Measurements from ENCODE around the gene COX19. TPM values are rescaled to one million over a fixed set of nuclear protein-coding genes. Genes with fewer than 3 reads are reported as not detected.
A peak's percentile ranks its signal among the peaks of the same experiment; 100 is the strongest.

Gene COX19
- total RNA-seq, 1 experiment from 2014 or later = 37.4 TPM

DNA sequence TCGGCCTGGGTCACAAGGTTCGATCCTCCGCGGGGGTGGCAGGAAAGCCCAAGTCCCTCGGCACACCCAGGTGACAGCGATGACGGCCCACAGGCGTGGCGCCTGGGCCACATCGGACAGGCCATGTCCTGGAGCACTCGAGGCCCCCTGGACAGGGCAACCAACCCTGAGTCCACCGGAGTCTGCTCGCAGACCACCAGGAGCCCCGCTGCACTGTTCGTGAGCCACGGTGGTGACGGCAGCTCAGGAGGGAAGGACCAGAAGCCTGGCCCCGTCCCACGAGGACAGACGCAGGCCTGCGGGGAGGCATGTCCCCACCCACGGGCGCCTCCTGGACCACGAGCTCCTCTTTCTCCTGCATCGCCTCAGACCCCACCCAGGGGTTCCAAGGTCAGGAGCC lies 46.6 kb upstream of the COX19 start:
- TF ChIP-seq, protein P1, sequence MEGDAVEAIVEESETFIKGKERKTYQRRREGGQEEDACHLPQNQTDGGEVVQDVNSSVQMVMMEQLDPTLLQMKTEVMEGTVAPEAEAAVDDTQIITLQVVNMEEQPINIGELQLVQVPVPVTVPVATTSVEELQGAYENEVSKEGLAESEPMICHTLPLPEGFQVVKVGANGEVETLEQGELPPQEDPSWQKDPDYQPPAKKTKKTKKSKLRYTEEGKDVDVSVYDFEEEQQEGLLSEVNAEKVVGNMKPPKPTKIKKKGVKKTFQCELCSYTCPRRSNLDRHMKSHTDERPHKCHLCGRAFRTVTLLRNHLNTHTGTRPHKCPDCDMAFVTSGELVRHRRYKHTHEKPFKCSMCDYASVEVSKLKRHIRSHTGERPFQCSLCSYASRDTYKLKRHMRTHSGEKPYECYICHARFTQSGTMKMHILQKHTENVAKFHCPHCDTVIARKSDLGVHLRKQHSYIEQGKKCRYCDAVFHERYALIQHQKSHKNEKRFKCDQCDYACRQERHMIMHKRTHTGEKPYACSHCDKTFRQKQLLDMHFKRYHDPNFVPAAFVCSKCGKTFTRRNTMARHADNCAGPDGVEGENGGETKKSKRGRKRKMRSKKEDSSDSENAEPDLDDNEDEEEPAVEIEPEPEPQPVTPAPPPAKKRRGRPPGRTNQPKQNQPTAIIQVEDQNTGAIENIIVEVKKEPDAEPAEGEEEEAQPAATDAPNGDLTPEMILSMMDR (IDR thresholded peaks at IDR 0.05; ENCODE audit: unreplicated experiment) = no peak
- no TSS peak for BruUV-seq (replicated peaks)
- no peak for DNase-seq
- Mint-ChIP-seq H3K27ac (ENCODE audit: unreplicated experiment) (no peak overlapping the region), H3K4me3 (ENCODE audit: low read depth, unreplicated experiment) (no peak overlapping the region), H3K4me1 (ENCODE audit: low read depth, unreplicated experiment) (peaks cover 7% of the 10 kb centered on the region), H3K27me3 (ENCODE audit: unreplicated experiment) (no peaks in the 10 kb centered on the region), H3K9me3 (ENCODE audit: low read depth, unreplicated experiment) (no peaks in the 10 kb centered on the region), H3K36me3 (ENCODE audit: insufficient read depth, unreplicated experiment) (peaks cover 76% of the 10 kb centered on the region)
- intact Hi-C loops (cut with micrococcal nuclease; ENCODE audit: unreplicated experiment) = no loop called here
- CTCF ChIA-PET = no interaction called here

DNA sequence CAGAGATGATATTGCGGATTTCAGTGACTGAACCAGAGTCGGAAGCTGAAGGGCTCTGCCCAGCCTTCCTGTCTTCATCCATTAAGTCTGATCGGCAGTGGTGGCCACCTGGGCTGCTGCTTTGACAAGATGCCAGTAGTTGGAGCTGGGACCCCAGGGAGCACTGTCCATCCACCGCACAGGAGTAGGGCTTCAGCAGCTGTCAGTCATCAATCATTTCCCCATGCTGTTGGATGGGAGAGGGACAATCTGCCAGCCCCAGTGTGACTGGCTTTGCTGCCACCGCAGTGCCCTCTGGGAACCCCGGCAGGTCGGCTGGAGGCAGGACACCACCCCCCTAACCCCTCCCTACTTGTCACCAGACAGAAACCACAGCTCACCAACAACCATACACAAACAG lies 46.0 kb upstream of the COX19 start:
- Mint-ChIP-seq H3K27ac (ENCODE audit: unreplicated experiment) (no peak overlapping the region), H3K4me1 (ENCODE audit: low read depth, unreplicated experiment) (peaks cover 4% of the 10 kb centered on the region), H3K4me3 (ENCODE audit: low read depth, unreplicated experiment) (no peak overlapping the region), H3K27me3 (ENCODE audit: unreplicated experiment) (no peaks in the 10 kb centered on the region), H3K36me3 (ENCODE audit: insufficient read depth, unreplicated experiment) (peaks cover 72% of the 10 kb centered on the region), H3K9me3 (ENCODE audit: low read depth, unreplicated experiment) (no peaks in the 10 kb centered on the region)
- TF ChIP-seq, protein P1 (IDR thresholded peaks at IDR 0.05; ENCODE audit: unreplicated experiment) = no peak
- BruUV-seq (replicated peaks) = no TSS peak
- DNase-seq = no peak
- intact Hi-C loops (cut with micrococcal nuclease; ENCODE audit: unreplicated experiment) = no loop called here
- CTCF ChIA-PET = no interaction called here

DNA sequence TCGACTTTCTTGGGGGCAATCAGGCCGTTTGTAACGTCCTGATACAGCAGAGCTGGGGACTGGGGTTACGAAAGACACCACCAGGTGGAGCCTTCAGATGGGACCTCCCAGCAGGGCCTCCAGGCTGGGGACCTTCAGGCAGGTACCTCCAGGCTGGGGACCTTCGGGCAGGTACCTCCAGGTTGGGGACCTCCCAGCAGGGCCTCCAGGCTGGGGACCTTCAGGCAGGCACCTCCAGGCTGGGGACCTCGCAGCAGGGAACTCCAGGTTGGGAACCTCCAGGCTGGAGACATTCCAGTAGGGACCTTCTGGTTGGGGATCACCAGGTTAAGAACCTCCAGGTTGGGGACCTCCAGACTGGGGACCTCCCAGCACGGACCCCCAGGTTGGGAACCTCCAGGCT lies 45.5 kb upstream of the COX19 start:
- CTCF ChIA-PET = no interaction called here
- H3K4me3 Mint-ChIP-seq (ENCODE audit: low read depth, unreplicated experiment) = no peak overlapping the region
- H3K9me3 Mint-ChIP-seq (ENCODE audit: low read depth, unreplicated experiment) = no peaks in the 10 kb centered on the region
- no TSS peak for BruUV-seq (replicated peaks)
- H3K36me3 Mint-ChIP-seq (ENCODE audit: insufficient read depth, unreplicated experiment) = peaks cover 67% of the 10 kb centered on the region
- no peak overlapping the region for H3K27ac Mint-ChIP-seq (ENCODE audit: unreplicated experiment)
- TF ChIP-seq, protein P1 (IDR thresholded peaks at IDR 0.05; ENCODE audit: unreplicated experiment) = no peak
- no peaks in the 10 kb centered on the region for H3K4me1 Mint-ChIP-seq (ENCODE audit: low read depth, unreplicated experiment)
- intact Hi-C loops (cut with micrococcal nuclease; ENCODE audit: unreplicated experiment) = no loop called here
- no peak for DNase-seq
- H3K27me3 Mint-ChIP-seq (ENCODE audit: unreplicated experiment) = no peaks in the 10 kb centered on the region

DNA sequence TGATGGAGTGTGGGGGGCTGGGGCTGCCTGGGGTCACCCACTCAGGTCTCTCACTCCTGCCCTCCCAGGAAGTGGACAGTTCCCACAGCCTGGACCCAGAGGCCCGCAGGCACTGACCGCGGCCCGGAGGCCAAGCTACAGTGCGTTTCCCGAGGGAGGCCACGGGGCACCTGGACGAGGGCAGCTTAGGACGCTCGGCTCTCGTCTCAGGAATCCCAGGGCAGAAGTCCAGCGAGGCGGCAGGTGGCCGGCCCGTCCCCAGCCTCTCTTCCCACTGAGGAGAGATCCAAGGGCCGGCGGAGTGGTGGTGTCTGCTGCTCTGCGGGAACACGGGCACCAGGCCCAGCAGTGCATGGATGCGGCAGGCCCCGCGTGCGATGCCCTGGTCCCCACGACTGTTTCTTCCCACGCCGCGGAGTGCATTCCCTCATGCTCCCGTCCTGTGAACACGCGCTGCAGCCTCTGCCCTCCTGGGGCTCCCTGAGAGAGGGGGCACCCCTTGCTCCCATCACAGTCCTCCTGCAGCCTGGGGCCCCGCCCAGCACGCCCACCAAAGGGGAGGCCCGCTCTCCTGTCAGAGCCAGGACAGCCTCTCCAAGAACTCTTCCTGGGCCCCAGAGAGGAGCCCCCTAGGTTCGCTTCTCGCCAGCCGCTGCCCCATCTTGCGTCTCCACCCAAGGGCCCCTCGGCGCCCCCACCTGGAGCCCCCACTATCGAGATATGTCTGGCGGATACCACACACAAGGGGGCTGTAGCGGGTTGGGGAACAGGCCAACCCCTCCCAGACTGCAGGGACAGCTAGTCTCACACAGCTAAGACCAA lies 44.7 kb upstream of the COX19 start:
- CTCF ChIA-PET = no interaction called here
- DNase-seq = no peak
- Mint-ChIP-seq H3K27ac (ENCODE audit: unreplicated experiment) (no peak overlapping the region), H3K36me3 (ENCODE audit: insufficient read depth, unreplicated experiment) (peaks cover 58% of the 10 kb centered on the region), H3K27me3 (ENCODE audit: unreplicated experiment) (no peaks in the 10 kb centered on the region), H3K9me3 (ENCODE audit: low read depth, unreplicated experiment) (no peaks in the 10 kb centered on the region), H3K4me1 (ENCODE audit: low read depth, unreplicated experiment) (no peaks in the 10 kb centered on the region), H3K4me3 (ENCODE audit: low read depth, unreplicated experiment) (no peak overlapping the region)
- BruUV-seq (replicated peaks) = no TSS peak
- intact Hi-C loops (cut with micrococcal nuclease; ENCODE audit: unreplicated experiment) = no loop called here
- TF ChIP-seq, protein P1 (IDR thresholded peaks at IDR 0.05; ENCODE audit: unreplicated experiment) = peak; percentile 17
